Omental fat pad (tissue), 4 donors: ENCODE measurements around the gene RAB36. TPM values are rescaled to one million over a fixed set of nuclear protein-coding genes. Genes with fewer than 3 reads are reported as not detected.

Source experiments
- ATAC-seq: fragments of 150-250 bp; one replicate; pipeline ENCODE4 v1.9.1; 2016; ENCODE audit warnings: mild to moderate bottlenecking, moderate library complexity; ENCODE audit not compliant: low FRiP score
- DNase-seq: peaks from one replicate; pipeline ENCODE4 v3.0.0-alpha.2; 2019; ENCODE audit warnings: low spot score
- CTCF ChIP-seq, 3 donors: fragments of 450-650 bp; IDR thresholded peaks; one replicate each; pipeline ENCODE4 v1.5.1; 2016 to 2017; ENCODE audit warnings: antibody characterized with exemption in 3 of 3, mild to moderate bottlenecking in 3 of 3, moderate library complexity in 2 of 3
- total RNA-seq, 4 donors: library from RNA; depleted of rRNA; stranded (reverse); fragments of >200 nt; gene quantifications; one replicate each; pipeline ENCODE4 v1.1.0, GENCODE V29; 2016

Gene RAB36
- total RNA-seq, 4 donors from 2014 or later, result 1.6 to 5.7 (median 2.9) TPM

GRCh38 chr22:23182309-23183060 lies 37.2 kb downstream of the RAB36 start:
- ATAC-seq, result no peak
- DNase-seq, result no peak
- no peak for TF ChIP-seq CTCF (IDR thresholded peaks at IDR 0.05)

GRCh38 chr22:23183061-23183698 lies 37.9 kb downstream of the RAB36 start:
- DNase-seq (no peak), ATAC-seq (no peak)
- TF ChIP-seq CTCF (IDR thresholded peaks at IDR 0.05), result no peak

GRCh38 chr22:23184100-23184763 lies 39.0 kb downstream of the RAB36 start:
- ATAC-seq, result no peak
- no peak for TF ChIP-seq CTCF (IDR thresholded peaks at IDR 0.05)
- DNase-seq, result no peak

GRCh38 chr22:23184764-23185113 lies 39.5 kb downstream of the RAB36 start:
- no peak for TF ChIP-seq CTCF (IDR thresholded peaks at IDR 0.05)
- no peak for DNase-seq
- no peak for ATAC-seq

GRCh38 chr22:23187211-23187610 lies 41.9 kb downstream of the RAB36 start:
- no peak for TF ChIP-seq CTCF (IDR thresholded peaks at IDR 0.05)
- DNase-seq (no peak), ATAC-seq (no peak)

GRCh38 chr22:23187871-23188700 lies 42.8 kb downstream of the RAB36 start:
- no peak for DNase-seq
- TF ChIP-seq CTCF (IDR thresholded peaks at IDR 0.05), result no peak
- ATAC-seq, result no peak
